Activated CD4-positive, CD25-positive, alpha-beta regulatory T cell (primary cell): Measurements from ENCODE around the gene SRD5A3.

Experiments used
- DNase-seq, 4 experiments: peaks; one replicate each; lab custom pipeline; 2025; lab: John Stamatoyannopoulos, UW

SRD5A3 gene

DNA sequence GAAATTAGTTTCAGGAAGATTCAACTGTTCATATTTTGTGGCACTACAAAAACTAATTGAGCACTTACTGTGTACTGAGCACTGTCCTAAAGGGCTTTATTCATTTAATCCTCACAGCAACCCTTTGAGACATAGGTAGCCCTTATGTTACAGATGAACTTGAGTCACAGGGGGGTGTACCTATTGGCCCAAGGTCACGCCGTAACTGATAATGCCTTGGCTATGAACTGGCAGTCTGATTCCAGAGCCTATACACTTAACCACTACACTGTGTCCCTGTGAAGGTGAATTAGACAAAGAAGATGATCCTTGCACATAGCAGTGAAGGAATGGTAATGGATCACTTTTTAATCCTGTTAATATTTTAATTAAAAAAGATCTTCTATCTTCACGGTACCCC is 61.7 kb downstream of the SRD5A3 start:
- DNase-seq = no peak

GRCh38 chr4:55409468-55410171 is 63.6 kb downstream of the SRD5A3 start:
- no peak for DNase-seq

DNA sequence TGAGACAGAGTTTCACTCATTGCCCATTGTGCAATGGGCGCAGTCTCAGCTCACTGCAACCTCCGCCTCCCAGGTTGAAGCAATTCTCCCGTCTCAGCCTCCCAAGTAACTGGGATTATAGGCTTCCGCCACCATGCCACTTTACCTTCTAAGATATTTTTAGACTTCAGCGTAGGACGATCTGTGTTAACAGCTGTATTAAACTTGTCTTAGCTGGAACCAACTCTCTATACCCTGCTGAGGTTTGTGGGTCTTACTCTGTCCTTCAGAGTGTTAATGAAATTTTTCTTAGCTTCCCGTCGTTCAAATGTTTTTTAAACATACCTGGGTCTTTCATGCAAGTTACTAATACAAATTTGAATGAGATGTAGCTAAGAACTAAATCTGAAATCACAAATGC is 64.4 kb downstream of the SRD5A3 start:
- DNase-seq = no peak

GRCh38 chr4:55411621-55412020 is 65.6 kb downstream of the SRD5A3 start:
- no peak for DNase-seq

DNA sequence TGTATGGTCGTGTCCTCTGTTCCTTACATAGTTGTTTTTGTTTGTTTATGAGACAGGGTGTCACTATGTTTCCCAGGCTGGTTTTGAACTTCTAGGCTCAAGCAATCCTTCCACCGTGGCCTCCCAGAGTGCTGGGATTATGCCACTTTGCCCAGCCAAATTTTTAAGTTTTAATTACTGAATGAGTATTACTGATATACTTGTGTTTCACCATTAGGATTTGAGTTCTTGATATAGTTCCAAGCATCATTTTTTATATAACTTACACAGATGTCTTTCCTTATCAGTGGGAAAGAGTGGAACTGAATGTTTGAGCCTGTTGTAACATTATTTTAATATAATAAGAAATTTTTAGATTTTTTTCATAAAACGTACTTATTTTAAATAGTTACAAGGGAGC is 70.1 kb downstream of the SRD5A3 start:
- DNase-seq = no peak
